BJ (cell line): Measurements from ENCODE around the gene C3orf52. TPM values are rescaled to one million over a fixed set of nuclear protein-coding genes. Genes with fewer than 3 reads are reported as not detected.

Experiments
- CTCF ChIA-PET: fragments of 350-600 bp; formaldehyde crosslinking; extraction: SDS; loops from one replicate; lab custom pipeline; 2021; ENCODE audit warnings: antibody characterized with exemption, inconsistent platforms; lab: Yijun Ruan, JAX
- POLR2A ChIA-PET: fragments of 300-600 bp; sonication (Branson Sonifier 250); formaldehyde crosslinking; extraction: SDS; loops from one replicate; lab custom pipeline; 2021; ENCODE audit warnings: antibody characterized with exemption; lab: Charles Lee
- DNase-seq: peaks from one replicate; pipeline ENCODE4 v3.0.0-alpha.2; 2011; ENCODE audit warnings: low read depth
- H3K27me3 ChIP-seq: 2 replicates; pipeline ENCODE4 v1.6.0; 2011; ENCODE audit warnings: low read length; ENCODE audit not compliant: control insufficient read depth, insufficient read depth
- H3K36me3 ChIP-seq: 2 replicates; pipeline ENCODE4 v1.5.1; 2011; ENCODE audit warnings: low read length; ENCODE audit not compliant: control insufficient read depth, insufficient read depth
- H3K4me3 ChIP-seq: 2 replicates; pipeline ENCODE4 v1.5.1; 2011; ENCODE audit warnings: low read depth, mild to moderate bottlenecking, control low read depth, low read length
- CTCF ChIP-seq: IDR thresholded peaks from 2 replicates; pipeline ENCODE4 v1.5.1; 2011; ENCODE audit warnings: low read depth, mild to moderate bottlenecking, control low read depth, inconsistent platforms, low read length, moderate library complexity; ENCODE audit not compliant: insufficient read depth
- polyA plus RNA-seq: library from polyadenylated mRNA; depleted of rRNA; stranded (reverse); fragments of >200 nt; gene quantifications from 2 replicates; pipeline ENCODE4 v1.2.3, GENCODE V29; 2011

C3orf52 gene
- polyA plus RNA-seq, 1 experiment = 4.5 TPM

GRCh38 chr3:112114576-112115160, 28.5 kb downstream of the C3orf52 start:
- TF ChIP-seq CTCF = no peak
- ChIA-PET CTCF (interaction anchor here (0.6 kb wide), 1 partner anchor 795 kb away, joined by 3 read pairs; no protein-coding TSS in a partner anchor), POLR2A (no interaction called here)
- Histone ChIP-seq H3K27me3 (no peaks in the 10 kb centered on the region), H3K36me3 (peaks cover 5% of the 10 kb centered on the region; the same call in 1 of the 2 replicates), H3K4me3 (no peak overlapping the region)
- DNase-seq = no peak

GRCh38 chr3:112115161-112115739, 29.1 kb downstream of the C3orf52 start:
- no peak overlapping the region for H3K4me3 ChIP-seq
- no peak for TF ChIP-seq CTCF
- peaks cover 6% of the 10 kb centered on the region for H3K36me3 ChIP-seq
- DNase-seq = no peak
- no peaks in the 10 kb centered on the region for H3K27me3 ChIP-seq
- POLR2A ChIA-PET = no interaction called here
- CTCF ChIA-PET = interaction anchor here (0.6 kb wide), 1 partner anchor 794 kb away, joined by 3 read pairs; no protein-coding TSS in a partner anchor

- DNase-seq = no peak
- ChIA-PET CTCF (no interaction called here), POLR2A (no interaction called here)
- Histone ChIP-seq H3K4me3 (no peak overlapping the region), H3K27me3 (no peaks in the 10 kb centered on the region), H3K36me3 (peaks cover 6% of the 10 kb centered on the region)
- no peak for TF ChIP-seq CTCF
Observed at GRCh38 chr3:112115806-112116383, 29.7 kb downstream of the C3orf52 start.

GRCh38 chr3:112116748-112117186, 30.6 kb downstream of the C3orf52 start:
- POLR2A ChIA-PET = no interaction called here
- Histone ChIP-seq H3K36me3 (peaks cover 6% of the 10 kb centered on the region), H3K27me3 (no peaks in the 10 kb centered on the region), H3K4me3 (no peak overlapping the region)
- no peak for DNase-seq
- no peak for TF ChIP-seq CTCF
- CTCF ChIA-PET = interaction anchor here (1.5 kb wide), 1 partner anchor 10 kb away, joined by 6 read pairs; no protein-coding TSS in a partner anchor

GRCh38 chr3:112117415-112117814, 31.2 kb downstream of the C3orf52 start:
- ChIA-PET POLR2A (no interaction called here), CTCF (interaction anchor here (1.5 kb wide), 1 partner anchor 11 kb away, joined by 6 read pairs; no protein-coding TSS in a partner anchor)

More at GRCh38 chr3:112117415-112117814, 31.2 kb downstream of the C3orf52 start:
- no peak for TF ChIP-seq CTCF
- H3K36me3 ChIP-seq = peaks cover 6% of the 10 kb centered on the region
- H3K4me3 ChIP-seq = no peak overlapping the region
- H3K27me3 ChIP-seq = no peaks in the 10 kb centered on the region
- DNase-seq = no peak
